NCI-H524 treated with DMSO at 0.1 percent for 48 hours (cell line): Measurements from ENCODE around the gene IFT43.
A peak's percentile ranks its signal among the peaks of the same experiment; 100 is the strongest.

Experiments
- DNase-seq: peaks from one replicate; lab custom pipeline; 2025; lab: John Stamatoyannopoulos, UW

Gene IFT43

GRCh38 chr14:76015191-76015590, 29.6 kb downstream of the IFT43 start:
- no peak for DNase-seq

- DNase-seq = no peak
These were observed 30.1 kb downstream of the IFT43 start for GRCh38 chr14:76015668-76016067.

- DNase-seq = no peak
These were observed 34.1 kb downstream of the IFT43 start for GRCh38 chr14:76019676-76020075.

DNA sequence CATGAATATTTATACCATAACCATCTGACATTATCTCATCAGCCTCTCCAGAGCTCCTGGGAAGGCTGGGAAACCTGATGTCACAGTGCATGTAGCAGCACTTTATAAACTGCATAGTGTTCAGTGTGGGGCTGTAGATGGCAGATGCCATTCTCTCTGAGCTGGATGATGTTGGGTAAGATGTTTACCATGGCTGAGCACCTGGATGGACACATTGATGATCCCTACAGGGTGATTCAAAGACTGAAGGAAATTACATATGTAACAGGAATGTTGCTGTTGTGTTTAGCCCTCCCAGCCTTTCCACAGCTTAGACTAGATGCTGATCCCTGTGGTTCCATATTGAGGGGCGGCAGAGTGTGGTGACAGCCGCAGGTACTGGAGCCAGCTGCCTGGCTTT, 37.4 kb downstream of the IFT43 start:
- no peak for DNase-seq

GRCh38 chr14:76023757-76024156, 38.2 kb downstream of the IFT43 start:
- DNase-seq = no peak

DNA sequence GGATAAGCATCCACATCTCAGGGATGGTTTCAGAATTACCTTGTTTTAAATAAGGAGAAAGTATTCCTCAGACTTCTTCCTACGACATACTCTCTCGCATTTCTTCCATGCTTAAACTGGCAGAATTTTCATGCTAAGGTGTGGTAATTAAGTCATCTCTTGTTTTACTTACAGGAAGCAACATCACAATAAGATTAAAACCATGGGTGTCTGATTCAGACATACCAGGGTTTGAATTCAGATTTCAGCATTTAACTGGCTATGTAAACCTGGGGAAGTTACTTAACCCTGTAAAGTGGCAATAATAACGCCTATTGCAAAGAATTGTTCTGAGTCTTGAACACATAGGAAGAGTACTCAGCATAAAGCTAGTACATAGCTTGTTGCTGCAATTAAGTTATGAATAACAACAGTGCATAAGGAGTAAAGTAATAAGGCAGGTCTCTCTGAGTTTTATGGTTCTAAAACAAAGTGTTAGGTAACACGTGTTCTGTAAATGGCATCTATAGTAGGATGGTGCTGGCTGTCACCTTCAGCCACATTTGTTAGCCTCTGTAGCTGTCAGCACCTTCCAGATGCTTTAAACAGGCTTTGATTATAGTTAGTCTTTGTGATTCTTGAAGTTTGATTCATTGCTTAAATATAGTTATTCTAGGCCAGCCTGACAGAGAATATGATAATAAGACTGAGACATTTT, 38.8 kb downstream of the IFT43 start:
- DNase-seq = no peak

GRCh38 chr14:76034566-76034965, 49.0 kb downstream of the IFT43 start:
- DNase-seq = no peak

- no peak for DNase-seq
These were observed 55.1 kb downstream of the IFT43 start for GRCh38 chr14:76040704-76041103.

DNA sequence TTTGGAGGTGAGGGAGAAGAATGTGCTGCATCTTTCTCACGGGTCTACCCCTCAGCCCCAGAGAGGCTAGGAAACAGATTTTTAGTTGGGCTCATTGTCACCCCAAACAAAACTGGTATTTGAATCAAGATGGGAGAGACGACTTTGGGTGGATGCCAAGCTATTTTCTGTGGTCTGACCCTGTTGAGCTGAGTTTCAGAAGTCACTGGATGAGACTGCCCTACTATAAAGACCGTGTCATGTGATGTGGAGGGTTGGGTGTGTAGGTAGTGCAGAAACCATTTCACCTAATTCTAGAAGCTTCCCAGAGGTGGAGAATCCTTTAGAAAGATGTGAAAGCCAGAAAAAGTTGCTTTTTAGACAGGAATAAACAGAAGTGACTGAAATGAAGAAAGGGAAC, 60.2 kb downstream of the IFT43 start:
- no peak for DNase-seq

- no peak for DNase-seq
These were observed 64.7 kb downstream of the IFT43 start for GRCh38 chr14:76050250-76050649.

GRCh38 chr14:76050797-76051392, 65.3 kb downstream of the IFT43 start:
- DNase-seq = peak; percentile 5

DNA sequence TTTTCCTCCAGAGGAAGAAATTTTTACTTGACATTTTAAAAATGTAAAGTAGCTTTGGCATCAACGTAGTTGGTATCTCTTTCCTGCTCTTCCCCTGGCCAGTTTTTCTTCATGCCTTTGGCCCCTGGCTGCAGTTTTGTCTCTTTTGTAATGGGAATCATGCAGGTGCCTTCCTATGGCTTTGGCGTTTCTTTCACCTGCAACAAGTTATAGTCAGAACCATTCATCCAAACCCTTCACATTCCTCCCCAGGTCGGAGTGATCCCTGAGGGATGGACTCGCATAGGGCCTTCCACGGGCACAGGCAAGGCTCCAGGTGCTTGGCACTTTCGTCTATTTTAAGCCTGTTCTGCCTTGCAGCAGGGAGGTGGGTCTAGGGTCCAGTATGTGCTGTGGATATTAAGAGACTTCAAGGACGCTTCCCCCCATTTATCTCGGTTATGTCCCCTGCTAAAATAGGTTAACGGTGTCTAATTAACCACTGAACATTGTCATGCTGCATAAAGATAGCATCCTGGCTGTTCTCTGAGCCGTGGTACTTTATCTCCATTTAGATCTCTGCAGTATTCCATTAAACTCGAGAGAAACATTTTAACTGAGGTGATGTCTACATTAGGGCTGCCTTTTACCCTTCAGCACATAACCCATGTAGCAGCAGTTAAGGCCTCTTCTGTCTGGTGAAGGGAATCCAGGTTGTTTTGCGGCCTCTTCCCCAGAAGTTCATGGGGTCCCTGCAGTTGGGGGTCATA, 66.3 kb downstream of the IFT43 start:
- no peak for DNase-seq

DNA sequence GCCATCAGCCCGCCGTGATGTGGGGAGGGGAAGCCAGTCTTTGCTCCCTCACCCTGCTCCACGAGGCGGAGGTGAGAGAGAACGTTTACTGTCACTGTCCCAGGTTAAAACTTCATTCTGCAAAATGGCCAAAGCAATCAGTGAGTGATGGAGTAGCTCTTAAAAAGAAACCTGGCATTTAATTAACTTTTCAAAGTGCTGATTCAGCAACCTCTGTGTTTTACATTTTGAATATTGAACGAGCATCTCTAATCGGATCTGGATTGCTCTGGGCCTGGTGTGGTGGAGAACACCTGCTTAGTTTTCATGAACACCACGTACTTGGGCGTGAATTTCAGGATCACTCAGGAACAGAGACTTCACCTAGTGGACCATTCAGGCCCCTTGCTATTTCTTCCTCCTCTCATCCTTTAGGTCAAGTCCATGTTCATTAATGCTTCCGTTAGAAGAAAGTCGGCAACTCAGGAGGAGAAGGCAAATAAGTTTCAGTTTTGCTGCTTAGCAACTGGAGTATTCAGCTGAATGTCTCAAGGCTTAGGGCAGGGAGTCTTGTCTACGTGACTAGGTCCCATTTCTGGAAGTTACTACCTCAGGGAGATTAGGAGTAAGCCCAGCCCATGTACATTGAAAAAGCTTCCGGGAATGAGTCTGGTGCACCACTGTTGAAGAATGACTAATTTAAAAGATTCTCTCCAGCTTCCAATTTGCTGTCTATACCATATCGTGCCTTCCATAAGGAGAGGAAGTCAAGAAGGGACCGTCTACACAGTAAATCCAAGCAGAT, 68.2 kb downstream of the IFT43 start:
- DNase-seq = no peak

- no peak for DNase-seq
These were observed 69.8 kb downstream of the IFT43 start for GRCh38 chr14:76055330-76055729.

DNA sequence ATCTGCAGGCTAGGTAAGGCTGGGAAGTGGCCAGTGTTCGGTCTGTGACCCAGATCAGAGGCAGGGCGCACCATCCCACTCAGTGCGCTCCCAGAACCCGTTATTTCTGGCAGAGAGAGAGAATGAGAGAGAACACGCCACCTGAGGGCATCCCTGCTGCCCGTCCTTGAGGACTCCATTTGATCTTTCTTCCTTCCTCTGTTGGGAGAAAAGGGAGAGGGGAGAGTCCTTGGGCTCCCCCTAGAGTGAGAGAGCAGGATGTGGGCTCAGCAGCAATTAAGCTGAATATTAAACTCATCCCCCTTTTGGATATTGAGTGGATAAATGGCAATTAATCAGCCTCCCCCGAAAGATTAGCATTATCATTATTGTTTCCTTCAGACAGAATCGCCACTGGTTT, 70.6 kb downstream of the IFT43 start:
- peak; percentile 27 for DNase-seq

DNA sequence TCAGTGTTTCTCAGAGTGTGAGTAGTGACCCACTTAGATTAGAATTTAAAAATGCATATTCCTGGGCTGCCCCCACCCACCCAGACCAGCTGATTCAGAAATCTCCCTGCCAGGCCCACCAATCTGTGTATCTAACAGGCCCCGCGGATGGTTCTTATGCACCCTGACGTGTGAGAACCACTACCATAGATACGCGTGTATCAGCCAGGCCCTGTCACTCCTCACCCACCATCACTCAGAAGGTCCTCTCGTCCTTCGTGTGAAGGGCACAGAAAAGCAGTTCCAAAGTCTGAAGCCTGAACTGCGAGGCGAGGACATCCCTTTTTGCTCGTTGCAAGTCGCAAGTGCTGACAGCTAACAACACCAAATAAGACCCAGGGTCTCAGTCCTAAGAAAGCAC, 72.4 kb downstream of the IFT43 start:
- DNase-seq = no peak

- DNase-seq = no peak
These were observed 77.8 kb downstream of the IFT43 start for GRCh38 chr14:76063327-76063726.

DNA sequence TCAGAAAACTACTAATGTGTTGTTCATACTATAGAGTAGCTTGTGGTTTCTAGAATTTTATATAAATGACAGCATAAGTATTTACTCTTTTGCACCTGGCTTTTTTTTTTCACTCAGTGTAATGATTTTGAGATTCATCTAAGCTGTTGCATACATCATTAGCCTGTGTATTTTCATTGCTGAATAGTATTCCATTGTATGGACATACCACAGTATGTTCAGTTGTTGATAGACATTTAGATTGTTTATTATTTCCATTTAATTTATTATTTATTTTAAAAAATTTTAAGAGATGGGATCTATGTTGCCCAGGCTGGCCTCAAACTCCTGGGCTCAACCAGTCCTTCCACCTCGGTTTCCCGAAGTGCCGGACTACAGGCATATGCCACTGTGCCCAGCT, 80.0 kb downstream of the IFT43 start:
- no peak for DNase-seq

GRCh38 chr14:76067536-76067935, 82.0 kb downstream of the IFT43 start:
- DNase-seq = no peak

DNA sequence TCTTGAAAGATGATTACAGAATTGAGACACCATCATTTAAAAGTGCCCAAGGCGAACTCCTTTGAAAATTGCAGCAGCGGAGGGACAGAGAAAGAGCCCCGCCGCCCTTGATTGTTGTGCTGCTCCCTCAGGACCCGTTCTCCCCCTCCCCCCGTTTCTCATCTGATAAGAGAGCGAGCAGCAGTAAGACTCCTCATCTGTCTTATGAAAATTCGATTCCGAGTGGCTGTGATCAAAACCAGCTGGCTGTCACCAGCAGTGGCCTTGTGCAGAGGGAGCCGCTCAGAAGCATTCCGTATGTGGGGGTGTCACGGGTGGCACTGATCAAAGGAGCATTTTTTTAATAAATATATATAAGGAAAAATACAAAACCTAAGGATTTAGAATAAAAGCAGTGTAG, 88.2 kb downstream of the IFT43 start:
- no peak for DNase-seq

GRCh38 chr14:76077340-76077739, 91.8 kb downstream of the IFT43 start:
- no peak for DNase-seq

- DNase-seq = no peak
These were observed 92.9 kb downstream of the IFT43 start for GRCh38 chr14:76078501-76078900.

GRCh38 chr14:76080025-76080424, 94.5 kb downstream of the IFT43 start:
- DNase-seq = no peak
